GM21619 (cell line): Measurements from ENCODE around the gene STX3.

ENCODE experiments used
- ATAC-seq: cut with Tn5 transposase; IDR thresholded peaks from one replicate; pipeline ENCODE4 v1.9.1; 2021; ENCODE audit not compliant: unreplicated experiment

The STX3 gene

DNA sequence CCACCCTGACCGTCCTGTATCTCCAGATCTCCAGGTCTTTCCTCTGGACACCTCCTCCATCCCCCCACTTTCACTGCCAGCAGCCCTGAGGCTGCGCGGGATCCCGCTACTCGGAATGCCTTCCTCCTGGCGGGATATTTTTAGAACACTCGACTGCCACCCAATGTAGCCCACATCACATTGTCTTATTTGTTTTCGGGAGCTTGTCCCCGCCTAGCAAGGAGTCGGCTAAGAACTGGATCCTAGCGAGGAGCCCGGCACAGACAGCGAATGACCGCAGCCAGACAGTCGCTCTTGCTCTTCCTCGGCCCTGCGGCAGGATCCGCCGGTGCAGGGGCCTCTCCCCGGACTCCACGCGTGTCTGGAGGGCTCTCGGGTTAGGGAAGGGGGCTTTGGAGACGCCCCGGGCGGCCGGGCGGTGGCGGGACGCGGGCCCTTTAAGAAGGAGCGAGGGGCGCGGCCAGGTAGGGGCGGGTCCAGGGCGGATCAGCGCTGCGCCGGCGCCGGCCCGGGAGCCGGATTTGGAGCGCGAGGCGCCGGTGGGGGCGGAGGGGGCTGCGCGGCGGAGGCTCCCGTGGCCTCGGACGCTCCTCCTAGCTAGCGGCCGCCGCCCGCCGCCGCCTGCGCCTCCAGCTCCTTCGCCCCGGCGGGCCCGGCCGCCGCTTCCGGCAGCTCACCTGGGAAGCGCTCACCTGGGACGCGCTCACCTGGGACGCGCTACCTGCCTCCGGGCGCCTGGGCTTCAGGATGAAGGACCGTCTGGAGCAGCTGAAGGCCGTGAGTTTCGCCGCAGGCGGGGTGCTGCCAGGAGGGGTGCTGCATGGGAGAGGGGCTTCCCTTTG is at the start of gene STX3:
Gene STX3, plus strand, starts transcription at position 518 of the 842 bp plus-strand sequence. Its CDS starts 230 bp downstream, at position 748.
- ATAC-seq: peak; percentile 55

DNA sequence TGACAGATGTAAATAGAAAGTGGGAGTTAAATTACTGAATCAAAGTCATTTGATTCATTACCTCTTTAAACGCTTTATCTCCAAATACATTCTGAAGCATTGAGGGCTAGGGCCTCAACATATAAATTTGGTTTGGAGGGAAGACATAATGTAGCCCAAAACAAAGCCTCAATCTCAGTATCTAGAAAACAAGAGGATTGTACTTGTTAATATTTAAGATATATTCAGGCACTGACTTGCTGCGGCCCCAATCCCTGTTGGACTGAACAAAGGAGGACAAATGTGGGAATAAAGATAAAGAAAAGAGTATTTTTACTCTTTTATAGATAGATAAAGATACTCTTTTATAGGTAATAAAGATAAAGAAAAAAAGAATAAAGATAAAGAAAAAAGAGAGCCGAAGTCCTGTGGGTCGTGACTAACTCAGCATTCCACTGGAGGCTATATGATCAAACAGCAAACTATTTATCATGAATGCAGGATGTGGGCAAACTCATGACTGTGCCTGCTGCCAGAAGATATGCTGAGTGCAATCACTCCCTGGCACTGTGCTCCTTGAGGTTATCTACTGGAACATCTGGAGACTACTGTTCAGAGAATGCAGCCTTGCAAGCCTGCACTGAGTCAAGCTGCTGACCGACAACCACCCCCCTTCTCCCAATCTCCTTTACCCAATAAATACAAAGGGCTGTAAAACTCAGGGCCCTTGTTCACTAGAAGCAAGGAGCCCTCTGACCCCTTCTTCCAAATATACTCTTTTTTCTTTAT is 48.5 kb upstream of the STX3 start:
- no peak for ATAC-seq

DNA sequence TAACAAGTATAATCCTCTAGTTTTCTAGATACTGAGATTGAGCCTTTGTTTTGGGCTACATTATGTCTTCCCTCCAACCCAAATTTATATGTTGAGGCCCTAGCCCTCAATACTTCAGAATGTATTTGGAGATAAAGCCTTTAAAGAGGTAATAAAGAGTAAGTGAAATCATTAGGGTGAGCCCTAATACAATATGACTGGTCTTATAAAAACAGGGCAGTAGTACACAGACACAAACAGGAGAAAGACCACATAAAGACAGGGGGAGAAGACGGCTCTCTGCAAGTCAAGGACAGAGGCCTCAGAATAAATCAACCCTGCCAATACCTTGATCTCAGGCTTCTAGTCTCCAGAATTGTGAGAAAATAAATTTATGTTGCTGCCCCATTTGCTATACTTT is 47.8 kb upstream of the STX3 start:
- no peak for ATAC-seq

DNA sequence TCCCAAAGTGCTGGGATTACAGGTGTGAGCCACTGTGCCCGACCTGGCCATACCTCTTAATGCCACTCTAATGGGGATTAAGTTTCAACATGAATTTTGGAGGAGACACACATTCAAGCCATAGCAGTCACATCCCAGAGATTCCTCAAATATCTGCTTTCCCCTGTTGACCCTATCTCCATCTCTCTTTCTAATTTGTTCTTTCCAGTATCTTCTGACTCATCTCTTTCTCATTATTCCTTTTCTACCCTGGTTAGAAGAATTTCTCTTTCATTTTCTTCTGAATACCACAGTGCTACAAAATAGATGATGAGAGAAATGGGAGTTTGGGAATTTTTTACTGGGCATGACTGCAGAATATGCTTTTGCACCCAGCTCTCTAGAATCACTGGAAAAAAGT is 46.6 kb upstream of the STX3 start:
- ATAC-seq: no peak

DNA sequence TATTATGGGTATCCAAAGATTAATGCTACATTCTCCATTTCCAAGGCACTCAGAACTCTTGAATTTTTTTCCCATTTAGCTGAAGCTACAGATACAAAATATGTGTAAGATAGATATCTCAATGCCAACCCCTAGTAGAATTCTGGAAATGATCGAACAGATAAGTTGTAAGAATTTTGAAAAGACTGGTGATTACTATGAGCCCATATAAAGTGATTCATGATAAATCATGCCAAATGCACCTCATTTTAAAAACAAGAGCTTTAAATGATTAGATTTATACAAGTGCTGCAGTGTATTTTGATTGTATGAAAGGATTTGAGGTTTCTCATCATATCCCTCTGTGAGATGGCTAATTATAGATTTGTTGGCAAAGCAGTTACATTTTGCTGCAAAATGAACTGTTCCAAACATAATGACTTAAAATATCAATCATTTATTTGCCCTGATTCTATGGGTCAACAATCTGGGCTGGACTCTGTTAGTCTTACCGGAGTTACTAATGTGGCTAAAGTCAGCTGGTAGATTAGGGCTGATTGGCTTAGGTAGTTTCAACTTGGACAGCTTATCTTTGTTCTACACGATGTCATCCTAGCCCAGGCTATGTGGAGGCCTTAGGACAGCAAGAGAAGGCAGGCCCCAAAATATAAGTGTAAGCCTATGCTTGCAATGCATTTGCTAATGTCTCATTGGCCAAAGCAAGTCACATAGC is 44.9 kb upstream of the STX3 start:
- ATAC-seq: no peak

DNA sequence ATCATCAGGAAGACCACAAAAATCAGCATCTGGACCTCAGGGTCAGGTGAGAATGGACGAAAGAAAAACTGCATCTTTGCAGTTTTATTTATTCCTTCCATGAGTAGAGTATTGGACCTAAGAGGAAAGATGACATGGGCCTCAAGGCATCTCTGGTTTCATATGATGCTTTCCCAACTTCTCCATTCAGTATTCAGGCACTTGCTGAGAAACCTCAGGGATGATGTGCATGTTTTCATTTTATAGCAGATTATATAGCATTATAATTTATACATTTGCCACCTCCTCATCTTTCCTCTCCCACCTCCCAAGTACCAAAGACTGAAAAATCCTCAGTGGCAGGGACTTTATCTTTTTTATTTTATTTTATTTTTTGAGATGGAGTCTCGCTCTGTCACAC is 41.4 kb upstream of the STX3 start, which contains the start of gene OR10V1:
Gene OR10V1, minus strand, starts transcription at position 101 of the 400 bp plus-strand sequence. Its CDS starts 0 bp downstream, at position 101.
- ATAC-seq: no peak

DNA sequence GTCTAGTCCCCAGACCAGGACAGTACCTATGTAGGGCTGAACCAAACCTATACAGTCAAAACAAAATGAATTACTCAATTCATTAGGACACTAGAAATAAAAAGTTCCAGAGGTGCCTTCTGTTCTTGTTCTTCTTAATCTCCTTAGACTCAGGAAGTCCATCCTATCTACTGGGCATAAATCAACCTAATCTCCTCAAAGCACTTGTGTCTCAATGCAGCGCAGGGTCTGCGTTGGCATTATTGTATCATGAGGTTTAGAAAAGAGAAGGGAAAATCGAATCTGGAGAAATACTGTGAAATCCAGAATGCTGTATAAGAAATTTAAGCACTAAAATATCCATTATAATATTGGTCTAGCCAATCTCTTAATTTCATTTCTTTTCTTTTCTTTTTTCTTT is 39.1 kb upstream of the STX3 start:
- no peak for ATAC-seq

DNA sequence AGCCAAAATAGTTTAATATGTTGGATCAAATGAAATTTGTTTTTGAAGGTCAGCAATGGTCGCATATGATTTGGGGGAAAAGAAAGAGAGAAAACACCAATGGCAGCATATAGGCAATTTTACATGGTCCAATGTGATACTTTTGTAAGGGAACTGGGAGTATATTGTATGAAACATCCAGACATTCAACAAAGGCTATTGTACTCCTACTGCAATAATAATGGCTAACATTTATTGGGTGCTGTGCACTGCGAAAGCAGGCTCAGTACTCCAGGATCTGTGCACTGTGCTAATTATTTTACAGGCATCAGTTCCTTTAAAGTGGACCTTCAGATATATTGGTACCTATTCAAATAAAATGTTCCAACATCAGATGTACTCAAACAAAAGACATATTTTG is 35.6 kb upstream of the STX3 start:
- ATAC-seq: no peak

DNA sequence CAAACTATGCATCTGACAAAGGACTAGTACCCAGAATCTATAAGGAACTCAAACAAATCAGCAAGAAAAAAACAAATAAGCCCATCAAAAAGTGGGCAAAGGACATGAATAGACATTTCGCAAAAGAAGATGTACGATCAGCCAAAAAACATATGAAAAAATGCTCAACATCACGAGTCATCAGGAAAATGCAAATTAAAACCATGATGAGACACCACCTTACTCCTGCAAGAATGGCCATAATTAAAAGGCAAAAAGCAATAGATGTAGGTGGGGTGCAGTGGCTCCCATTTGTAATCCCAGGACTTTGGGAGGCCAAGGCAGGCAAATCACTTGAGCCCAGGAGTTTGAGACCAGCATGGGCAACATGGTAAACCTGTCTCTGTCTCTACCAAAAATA is 31.1 kb upstream of the STX3 start:
- no peak for ATAC-seq

DNA sequence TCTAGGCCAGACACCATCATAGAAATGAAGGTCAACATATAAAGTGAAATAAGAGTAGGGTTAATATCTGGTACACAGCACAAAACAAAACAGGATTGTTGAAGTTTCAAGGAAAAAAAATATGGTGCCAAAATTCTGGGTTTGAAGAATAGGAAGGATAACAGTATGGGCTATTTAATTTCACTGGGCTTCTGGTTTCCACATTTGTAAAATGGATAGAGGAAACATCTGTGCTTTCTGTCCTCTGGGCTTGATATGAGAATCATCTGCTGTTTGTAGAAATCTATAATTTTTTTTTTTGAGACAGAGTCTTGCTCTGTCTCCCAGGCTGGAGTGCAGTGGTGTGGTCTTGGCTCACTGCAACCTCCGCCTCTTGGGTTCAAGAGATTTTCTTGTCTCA is 27.8 kb upstream of the STX3 start:
- ATAC-seq: no peak

DNA sequence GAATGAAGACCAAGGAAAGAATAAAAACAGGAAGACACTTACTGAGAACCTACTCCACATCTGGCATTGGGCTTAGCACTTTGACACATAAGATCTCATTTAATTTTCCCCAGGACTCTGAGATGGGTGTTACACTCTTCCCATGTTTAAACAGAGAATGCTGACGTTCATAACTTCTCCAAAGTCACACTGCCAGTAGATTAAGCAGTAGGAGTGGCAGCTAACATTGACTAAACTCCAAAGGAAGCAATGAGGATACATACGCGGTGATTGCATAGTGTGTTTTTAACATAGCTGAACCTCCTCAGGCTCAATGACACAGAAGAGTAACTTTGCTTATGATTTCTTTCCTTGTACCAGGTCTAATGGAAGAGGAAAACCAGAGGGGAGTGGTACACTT is 27.0 kb upstream of the STX3 start:
- no peak for ATAC-seq

DNA sequence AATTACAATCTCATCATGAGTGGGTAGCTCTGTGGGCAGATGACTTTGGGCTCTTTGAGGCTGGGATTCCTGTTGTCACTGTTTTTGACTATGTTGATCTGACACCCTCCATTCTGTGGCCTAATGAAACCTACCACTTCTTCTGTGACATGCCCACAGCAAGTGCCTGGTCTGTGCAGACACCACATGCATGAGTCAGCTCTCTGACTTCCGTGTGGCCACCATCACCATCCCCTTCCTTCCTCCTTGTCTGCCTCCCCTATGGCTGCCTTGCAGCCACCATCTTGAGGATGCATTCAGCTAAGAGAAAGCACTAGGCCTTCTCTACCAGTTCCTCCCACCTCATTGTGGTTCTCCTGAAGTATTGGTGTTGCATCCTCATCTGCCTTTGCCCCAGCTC is 26.3 kb upstream of the STX3 start:
- no peak for ATAC-seq

DNA sequence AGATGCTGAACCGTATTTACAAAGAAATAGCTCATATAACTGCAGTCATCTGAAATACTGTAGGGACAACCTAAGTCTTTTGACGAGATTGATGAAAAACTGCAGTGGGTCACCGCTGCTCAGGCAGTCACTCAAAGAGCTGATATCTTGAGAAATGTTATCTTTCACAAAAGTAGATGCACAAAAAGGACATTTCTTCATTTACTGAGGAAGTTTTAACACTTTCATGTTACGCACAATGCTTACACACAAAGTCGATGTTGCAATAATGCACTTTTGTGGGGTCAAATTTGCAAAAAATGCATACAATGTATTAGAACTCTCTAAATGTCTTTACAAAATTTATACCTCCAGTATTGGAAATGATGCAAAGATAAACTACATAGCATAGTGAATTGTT is 25.3 kb upstream of the STX3 start:
- ATAC-seq: no peak

DNA sequence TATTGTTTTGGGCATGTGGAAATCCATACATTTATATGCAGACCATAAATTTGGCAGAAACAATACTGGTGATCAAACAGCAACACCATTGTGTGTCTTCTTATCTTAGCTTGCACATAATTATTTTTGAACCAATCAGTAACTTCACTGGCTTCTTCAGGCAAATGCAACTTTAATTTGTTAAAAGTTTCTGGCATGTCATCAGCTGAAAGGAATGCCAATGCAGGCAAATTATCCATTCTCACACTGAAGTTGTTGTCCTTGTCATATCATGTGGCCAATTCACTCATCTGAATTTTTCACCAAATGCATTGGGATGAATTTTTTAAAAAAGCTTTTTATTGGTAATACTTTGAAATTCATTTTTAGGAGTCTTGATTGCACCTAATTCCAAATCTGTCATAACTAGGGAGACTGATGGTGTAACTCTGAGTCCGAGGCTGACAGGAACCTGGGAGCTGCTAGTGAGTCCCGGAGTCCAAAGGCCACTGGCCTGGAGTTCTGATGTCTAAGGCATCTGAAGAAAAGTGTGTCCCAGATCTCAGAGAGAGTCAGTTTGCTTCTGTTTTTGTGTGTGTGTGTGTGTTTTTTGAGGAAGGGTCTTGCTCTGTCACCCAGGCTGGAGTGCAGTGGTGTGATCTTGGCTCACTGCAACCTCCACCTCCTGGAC is 24.1 kb upstream of the STX3 start:
- no peak for ATAC-seq

DNA sequence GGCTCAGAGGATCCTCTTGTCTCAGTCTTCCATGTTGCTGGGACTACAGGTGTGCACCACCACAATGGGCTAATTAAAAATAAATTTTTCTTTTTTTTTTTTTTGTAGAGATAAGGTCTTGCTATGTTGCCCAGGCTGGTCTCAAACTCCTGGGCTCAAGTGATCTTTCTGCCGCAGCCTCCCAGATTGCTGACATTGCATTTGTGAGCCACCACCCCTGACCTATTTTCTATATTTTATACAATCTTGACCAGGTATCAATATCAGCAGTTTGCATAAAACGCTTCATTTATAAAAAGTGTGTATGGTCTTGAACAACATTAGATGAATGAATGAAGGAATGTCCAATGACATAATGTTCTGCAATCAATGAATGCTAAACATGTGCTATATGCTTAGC is 9.1 kb upstream of the STX3 start:
- no peak for ATAC-seq

DNA sequence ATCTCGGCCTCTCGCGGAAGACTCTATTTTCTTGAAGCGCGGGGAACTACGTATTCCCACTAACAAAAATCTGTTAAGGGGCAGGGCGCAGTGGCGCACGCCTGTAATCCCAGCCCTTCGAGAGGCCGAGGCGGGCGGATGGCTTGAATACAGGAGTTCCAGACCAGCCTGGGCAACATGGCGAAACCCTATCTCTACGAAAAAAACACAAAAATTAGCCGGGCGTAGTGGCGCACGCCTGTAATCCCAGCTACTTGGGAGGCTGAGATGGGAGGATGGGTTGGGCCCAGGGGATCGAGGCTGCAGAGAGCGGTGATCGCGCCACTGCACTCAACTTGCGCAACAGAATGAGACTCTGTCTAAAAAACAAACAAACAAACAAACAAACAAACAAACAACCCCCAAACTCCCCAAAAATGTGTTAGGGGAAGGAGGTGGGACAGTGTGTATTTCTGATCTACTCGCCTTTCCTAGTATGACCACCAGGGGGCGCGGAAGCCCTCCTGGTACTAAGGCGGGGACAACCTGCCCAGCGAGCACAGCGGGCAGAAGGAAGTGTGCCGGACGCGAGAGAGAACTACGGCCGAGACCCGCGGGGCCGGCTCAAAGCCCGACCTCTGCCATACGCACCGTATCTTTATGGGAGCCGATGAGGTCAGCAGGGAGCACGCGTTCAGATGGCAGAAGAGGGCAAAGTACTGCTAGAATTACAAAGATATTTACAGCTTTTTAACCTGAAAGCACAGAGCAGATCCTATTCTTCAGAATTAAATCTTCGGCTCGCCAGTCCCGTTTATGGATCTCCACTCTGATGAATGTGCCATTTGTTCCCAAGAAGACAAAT is 1.3 kb upstream of the STX3 start:
- ATAC-seq: peak; percentile 82

DNA sequence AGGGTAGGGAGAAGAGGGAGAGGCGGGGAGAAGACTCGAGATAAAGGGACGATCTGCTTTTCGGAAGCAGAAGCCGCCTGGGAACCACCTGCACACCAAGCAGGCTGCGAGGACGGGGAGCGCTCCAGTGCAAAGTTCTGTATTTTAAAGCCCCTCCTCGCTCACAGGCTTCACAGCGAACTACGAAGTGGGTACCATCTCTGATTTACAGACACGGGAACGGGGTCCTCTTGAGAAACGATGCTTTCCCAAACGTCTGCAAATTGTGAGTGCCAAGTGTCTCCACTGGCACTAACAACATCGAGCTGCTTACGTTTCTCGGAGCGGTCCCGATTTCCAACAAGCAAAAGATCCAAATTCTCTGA is 700 bp upstream of the STX3 start:
- ATAC-seq: peak; percentile 16

DNA sequence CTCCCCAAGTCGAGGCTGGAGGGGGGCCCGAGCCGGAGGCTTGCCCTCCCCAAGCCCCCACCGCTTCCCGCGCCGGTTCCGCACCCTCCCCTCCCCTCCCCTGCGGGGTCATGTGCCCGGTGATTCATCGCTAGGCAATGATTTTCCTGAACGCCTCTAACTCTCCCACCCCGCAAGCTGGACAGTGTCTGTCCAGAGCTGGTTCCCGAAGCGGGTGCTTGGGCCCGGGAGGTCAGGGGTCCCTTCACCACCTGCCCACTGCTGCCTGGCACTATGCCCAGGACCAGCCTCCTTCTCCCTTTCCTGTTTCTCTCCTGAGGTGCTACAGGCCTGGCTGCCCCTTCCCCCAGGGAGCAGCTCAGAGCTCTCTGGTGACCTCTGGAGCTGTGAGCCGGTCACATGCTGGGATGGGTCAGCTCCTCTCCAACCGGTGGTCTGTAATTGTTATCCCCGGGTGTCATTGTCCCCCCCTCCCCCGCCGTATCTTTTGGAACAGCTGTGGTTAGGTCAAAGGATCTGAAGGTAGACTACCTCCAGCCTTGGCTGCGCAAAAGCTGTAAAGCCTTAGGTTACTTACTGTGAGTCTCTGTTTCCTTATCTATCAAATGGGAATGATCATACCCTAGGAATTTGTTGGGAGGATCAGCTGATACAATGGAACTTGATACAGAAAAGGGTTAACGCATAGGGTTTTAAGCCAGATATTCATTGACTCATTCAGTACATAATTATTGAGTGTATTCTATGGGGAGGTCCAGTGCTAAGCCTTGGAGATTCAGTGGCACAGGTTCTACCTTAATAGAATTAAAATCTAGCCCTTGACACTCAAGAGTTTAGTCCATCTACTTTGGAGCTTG is 753 bp downstream of the STX3 start:
- ATAC-seq: peak; percentile 10

DNA sequence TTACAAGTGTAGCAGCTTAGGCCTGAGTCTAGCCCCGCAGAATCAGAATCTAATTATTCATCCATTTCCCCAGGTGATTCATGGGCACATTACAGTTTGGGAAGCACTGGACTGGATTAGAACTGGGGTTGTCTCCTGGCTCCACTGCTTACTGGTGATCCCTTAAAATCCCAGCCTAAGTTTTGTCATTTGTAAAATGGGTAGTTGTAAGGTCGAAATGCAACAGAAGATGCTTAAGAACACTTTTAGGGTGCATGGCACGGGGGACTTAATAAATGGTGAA is 1.3 kb downstream of the STX3 start:
- no peak for ATAC-seq

DNA sequence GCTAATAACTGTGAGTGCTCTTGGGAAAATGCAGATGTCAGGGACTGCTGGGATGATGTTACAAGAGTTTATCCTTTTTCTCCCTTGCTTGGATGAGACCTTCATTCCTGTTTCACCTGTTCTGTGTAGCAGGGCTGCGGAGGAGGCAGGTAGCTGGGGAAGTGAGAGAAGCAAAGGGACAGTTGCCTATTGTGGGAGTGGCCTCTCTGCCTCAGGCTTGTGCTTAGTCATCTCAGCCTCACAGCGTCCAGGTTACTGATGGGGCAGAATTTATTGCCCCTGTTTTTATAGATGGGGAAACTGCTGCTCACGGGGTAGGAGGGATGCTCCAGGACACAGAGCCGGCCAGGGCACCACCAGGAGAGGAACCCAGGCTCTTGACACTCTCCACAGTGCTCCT is 1.7 kb downstream of the STX3 start:
- peak; percentile 30 for ATAC-seq
